ENCODE results near the gene HOXA5.

HOXA5 gene

GRCh38 chr7:27160145-27160545 is 16.7 kb upstream of the HOXA5 start:
- Histone ChIP-seq H3K27ac (ENCODE audit: extremely low read depth, low read depth, low read length) (peak overlapping the region; percentile 100), H3K4me3 (ENCODE audit: low read depth, low read length) (peak overlapping the region; percentile 46), H3K9me3 (ENCODE audit: control insufficient read depth, insufficient read depth, low read depth, low read length) (no peaks in the 10 kb centered on the region), H3K36me3 (ENCODE audit: control insufficient read depth in 2 of 2, insufficient read depth in 1 of 2, low read length in 2 of 2) (peaks cover 18 to 24% of the 10 kb centered on the region in 2 experiments), H3K4me1 (ENCODE audit: control insufficient read depth, insufficient read depth, low read length) (peaks cover 12% of the 10 kb centered on the region)
- ChIA-PET CTCF (interaction anchor here (0.7 to 3.7 kb wide), 18 partner anchors 10 to 795 kb away, joined by 3 to 50 read pairs (median 6); partner anchors contain the start of genes HOXA5 and HOXA6), POLR2A (interaction anchor here (0.6 to 4.1 kb wide), 9 partner anchors 10 to 877 kb away, joined by 3 to 42 read pairs (median 4); partner anchors contain the start of genes HOXA3, HOXA4, HOXA5 and HOXA6)
- TF ChIP-seq ZNF157 (tag by site-specific recombination; IDR thresholded peaks at IDR 0.05) (no peak), ZNF692 (tag by site-specific recombination; IDR thresholded peaks at IDR 0.05) (no peak), GLIS2 (tag by site-specific recombination; IDR thresholded peaks at IDR 0.05) (peak; percentile 55), PBX3 (CRISPR knock-in tag; IDR thresholded peaks at IDR 0.05) (no peak), KLF1 (tag by site-specific recombination; IDR thresholded peaks at IDR 0.05) (no peak), ZBTB8A (tag by site-specific recombination; IDR thresholded peaks at IDR 0.05) (peak; percentile 78; the same call in 1 of the 2 replicates), ZBTB26 (tag by site-specific recombination; optimal IDR thresholded peaks at IDR 0.05) (peak; percentile 22), ZNF18 (tag by site-specific recombination; IDR thresholded peaks at IDR 0.05) (no peak), ZNF2 (tag by site-specific recombination; IDR thresholded peaks at IDR 0.05) (peak; percentile 54; the same call in 1 of the 2 replicates), ZNF785 (tag by site-specific recombination; IDR thresholded peaks at IDR 0.05) (no peak), KLF16 (tag by site-specific recombination; IDR thresholded peaks at IDR 0.05) (no peak), ZNF274 (IDR thresholded peaks at IDR 0.05; ENCODE audit: low read length) (no peak), ZNF274 (tag by site-specific recombination; IDR thresholded peaks at IDR 0.05; ENCODE audit: borderline replicate concordance) (no peak), SCRT1 (tag by site-specific recombination; IDR thresholded peaks at IDR 0.05; ENCODE audit: borderline replicate concordance) (no peak), ZNF391 (tag by site-specific recombination; IDR thresholded peaks at IDR 0.05; ENCODE audit: borderline replicate concordance, low read depth) (no peak), SP7 (tag by site-specific recombination; IDR thresholded peaks at IDR 0.05) (no peak), ZNF280C (tag by site-specific recombination; IDR thresholded peaks at IDR 0.05) (no peak), ZNF23 (tag by site-specific recombination; IDR thresholded peaks at IDR 0.05; ENCODE audit: borderline replicate concordance) (no peak), YY1 (tag by site-specific recombination; IDR thresholded peaks at IDR 0.05) (no peak), GFI1B (tag by site-specific recombination; IDR thresholded peaks at IDR 0.05) (no peak), ZFP69B (tag by site-specific recombination; IDR thresholded peaks at IDR 0.05) (no peak), ZNF202 (tag by site-specific recombination; IDR thresholded peaks at IDR 0.05; ENCODE audit: borderline replicate concordance) (no peak), ZNF677 (tag by site-specific recombination; IDR thresholded peaks at IDR 0.05) (no peak), PRDM10 (tag by site-specific recombination; IDR thresholded peaks at IDR 0.05) (no peak), ZNF362 (tag by site-specific recombination; IDR thresholded peaks at IDR 0.05) (no peak), ZNF223 (tag by site-specific recombination; IDR thresholded peaks at IDR 0.05) (no peak), YY2 (tag by site-specific recombination; IDR thresholded peaks at IDR 0.05) (no peak)
